HG03095 (cell line): Measurements from ENCODE around the gene PRPF38B.
A peak's percentile ranks its signal among the peaks of the same experiment; 100 is the strongest.
"Not testable (repeated sequence)": the region's sequence is repeated elsewhere in the genome, so short reads cannot be mapped to it uniquely, and the experiment has no call there.

Source experiments
- ATAC-seq: cut with Tn5 transposase; IDR thresholded peaks from one replicate; pipeline ENCODE4 v1.9.1; 2021; ENCODE audit warnings: moderate library complexity; ENCODE audit not compliant: unreplicated experiment

The PRPF38B gene

GRCh38 chr1:108678706-108679105 is 13.4 kb upstream of the PRPF38B start:
- no peak for ATAC-seq

DNA sequence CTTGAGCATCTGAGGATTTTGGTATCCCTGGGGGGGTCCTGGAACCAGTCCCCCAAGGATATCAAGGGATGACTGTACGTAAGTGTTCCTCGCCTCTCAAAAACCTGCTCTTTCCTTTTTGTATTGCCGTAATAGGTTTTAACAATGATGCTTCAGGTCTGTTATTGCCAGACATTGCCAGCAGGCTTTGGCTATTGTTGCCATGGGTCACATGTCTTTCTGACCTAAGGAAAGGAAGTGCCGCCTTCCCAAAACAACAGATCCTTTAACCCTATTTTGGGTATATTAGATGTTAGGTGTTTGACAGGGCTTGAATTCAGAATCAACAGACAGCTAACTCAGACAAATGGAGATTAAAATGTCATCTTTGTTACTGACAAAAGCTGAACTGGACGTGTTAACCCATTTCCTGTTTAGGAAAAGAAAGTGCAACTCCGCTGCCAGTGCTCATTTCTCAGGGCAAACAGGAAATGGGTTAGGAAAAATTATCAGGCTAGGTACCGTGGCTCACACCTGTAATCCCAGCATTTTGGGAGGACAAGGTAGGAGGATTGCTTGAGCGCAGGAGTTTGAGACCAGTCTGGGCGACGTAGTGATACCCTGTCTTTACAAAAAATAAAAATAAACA is 12.4 kb upstream of the PRPF38B start:
- no peak for ATAC-seq

DNA sequence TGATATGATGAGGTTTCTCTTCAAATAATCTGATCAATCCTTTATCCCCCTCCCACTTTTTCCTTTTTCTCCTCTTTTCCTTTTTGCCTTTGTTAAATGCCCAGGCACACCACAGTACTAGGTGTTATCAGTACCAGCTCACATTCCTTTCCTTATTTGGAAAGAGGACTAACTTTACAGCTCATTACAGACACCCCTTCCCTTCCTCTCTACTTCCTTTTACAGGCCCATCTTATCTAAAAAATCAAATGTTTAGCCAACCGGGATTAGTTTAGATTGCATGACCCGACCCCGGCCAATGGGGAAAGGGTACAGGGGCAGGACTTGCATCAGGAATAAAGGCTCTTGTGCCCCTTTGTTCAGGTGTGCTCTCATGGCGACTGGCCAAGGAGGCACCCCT is 10.4 kb upstream of the PRPF38B start:
- ATAC-seq, result not testable (repeated sequence)

- ATAC-seq, result no peak
Measured at GRCh38 chr1:108685529-108685928, 6.6 kb upstream of the PRPF38B start.

GRCh38 chr1:108686614-108687313 is 5.3 kb upstream of the PRPF38B start:
- no peak for ATAC-seq

GRCh38 chr1:108691128-108691941 is 775 bp upstream of the PRPF38B start:
- ATAC-seq, result no peak

DNA sequence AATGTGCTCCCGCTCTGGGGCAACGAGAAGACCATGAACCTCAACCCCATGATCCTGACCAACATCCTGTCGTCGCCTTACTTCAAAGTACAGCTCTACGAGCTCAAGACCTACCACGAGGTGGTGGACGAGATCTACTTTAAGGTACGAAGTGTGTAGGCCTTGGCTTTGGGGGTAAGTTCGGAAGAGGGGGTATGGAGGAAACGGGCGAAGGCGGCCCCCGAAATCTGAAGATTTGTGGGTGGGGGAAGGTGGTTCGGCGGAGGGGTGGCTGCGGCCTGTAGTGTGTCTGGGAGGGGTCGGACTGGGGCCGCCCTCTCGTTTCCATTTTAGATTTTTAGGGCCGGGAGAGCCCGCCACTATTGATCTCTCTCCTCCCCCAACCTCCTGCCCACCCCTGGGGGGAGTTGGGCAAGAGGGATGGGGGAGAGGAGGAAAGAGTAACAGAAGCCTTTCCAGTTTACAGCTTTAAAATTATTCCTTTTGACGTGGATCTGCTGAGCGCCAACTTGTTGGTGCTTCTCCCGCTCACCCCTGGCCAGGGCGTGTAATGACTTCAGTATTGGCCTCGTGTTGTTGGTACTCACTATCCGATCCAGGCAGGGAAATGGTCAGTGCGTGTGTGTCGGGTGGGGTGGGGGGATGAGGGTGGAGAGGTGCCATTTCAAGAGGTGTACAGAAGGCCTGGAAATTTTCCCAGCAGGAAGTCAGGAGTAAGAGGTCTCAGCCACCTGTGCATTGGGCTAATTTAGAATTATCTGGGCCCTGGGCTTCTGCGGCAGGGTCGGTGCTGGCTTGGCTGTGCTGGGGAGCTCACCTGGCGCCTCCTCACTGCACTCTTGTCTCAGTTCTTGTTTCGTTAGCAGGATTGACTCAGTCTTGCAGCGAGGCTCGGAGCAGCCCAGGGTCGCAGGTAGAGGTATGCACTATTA is 880 bp downstream of the PRPF38B start:
- ATAC-seq, result peak; percentile 53

GRCh38 chr1:108695535-108695934 is 3.4 kb downstream of the PRPF38B start:
- ATAC-seq, result no peak

- ATAC-seq, result no peak
Measured at GRCh38 chr1:108699375-108700332, 7.5 kb downstream of the PRPF38B start.

GRCh38 chr1:108701176-108701849 is 9.2 kb downstream of the PRPF38B start:
- no peak for ATAC-seq

DNA sequence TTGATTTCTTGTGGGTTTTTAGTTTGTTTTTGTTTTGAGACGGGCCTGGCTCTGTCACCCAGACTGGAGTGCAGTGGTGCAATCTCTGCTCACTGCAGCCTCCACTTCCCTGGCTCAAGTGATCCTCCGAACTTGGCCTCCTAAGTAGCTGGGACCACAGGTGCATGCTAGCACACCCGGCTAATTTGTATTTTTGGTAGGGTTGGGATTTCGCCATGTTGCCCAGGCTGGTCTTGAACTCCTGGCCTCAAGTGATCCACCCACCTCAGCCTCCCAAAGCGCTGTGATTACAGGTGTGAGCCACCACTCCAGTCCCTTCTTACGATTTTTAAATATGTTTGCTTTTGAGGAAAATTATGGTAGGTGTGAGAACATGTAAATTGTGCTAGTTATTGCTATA is 10.0 kb downstream of the PRPF38B start:
- ATAC-seq, result not testable (repeated sequence)

- no peak for ATAC-seq
Measured at GRCh38 chr1:108703939-108704338, 11.8 kb downstream of the PRPF38B start.

DNA sequence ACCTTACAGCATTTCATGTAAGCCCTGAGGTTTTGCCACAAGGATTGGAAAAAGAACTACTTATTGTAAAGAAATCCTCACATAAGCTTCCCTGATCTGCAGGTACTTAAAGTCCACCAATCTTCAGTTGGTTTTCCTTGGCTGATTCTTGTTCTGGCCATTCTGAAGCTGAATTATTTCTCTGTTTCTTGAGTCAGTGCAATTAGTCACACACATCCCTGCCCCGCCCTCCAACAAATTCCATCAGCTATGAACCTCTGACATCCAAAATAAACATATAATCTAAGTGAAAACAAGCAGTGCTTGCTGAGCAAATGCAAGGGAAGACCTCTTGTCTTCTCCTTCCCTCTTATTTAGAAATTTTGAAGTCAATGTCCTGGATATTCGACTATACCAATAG is 12.4 kb downstream of the PRPF38B start:
- no peak for ATAC-seq

- no peak for ATAC-seq
Measured at GRCh38 chr1:108706643-108707042, 14.5 kb downstream of the PRPF38B start.

- ATAC-seq, result no peak
Measured at GRCh38 chr1:108708691-108709660, 16.9 kb downstream of the PRPF38B start.

DNA sequence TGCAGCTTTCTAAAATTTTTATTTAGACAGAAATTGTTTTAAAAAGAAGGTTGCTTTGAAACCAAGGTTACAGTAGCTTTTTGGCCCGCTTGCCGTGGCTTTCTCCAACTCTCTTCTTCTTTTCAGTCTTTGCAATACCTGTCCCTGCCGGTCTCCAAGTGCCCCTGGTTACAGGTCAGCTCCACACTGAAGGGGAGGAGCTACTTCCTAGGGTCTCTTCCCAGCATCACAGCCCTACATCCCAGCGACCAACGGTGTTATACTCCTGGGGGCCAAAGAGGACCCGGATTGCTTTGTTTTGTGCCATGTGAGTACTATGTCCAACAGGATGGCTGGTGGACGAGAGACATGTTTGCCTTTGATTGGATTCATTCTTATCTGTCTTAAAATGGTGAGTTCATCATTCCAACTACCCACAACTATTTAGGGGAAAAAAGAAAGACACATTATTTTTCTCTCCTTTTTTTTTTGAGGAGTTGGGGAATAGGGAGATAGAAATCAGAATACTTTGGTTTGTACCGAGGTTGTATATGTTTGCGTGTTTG is 20.6 kb downstream of the PRPF38B start, which contains the start of gene FNDC7:
Gene FNDC7, plus strand, starts transcription at position 303 of the 545 bp plus-strand sequence. Its CDS starts 26 bp downstream, at position 329.
- no peak for ATAC-seq

- ATAC-seq, result no peak
Measured at GRCh38 chr1:108715932-108716331, 23.8 kb downstream of the PRPF38B start.
